Esophagus squamous epithelium (tissue), 4 donors: ENCODE data around the gene SYNPR.

Source experiments
- CTCF ChIP-seq, 6 experiments: fragments of 450-650 bp in 4 of 6; fragments of 200-600 bp in 2 of 6; sonication (generic) in 2 of 6; IDR thresholded peaks; one replicate each; pipeline ENCODE4 v1.5.1; 2016 to 2019; ENCODE audit warnings: antibody characterized with exemption in 6 of 6, mild to moderate bottlenecking in 4 of 6, moderate library complexity in 4 of 6
- POLR2A ChIP-seq, 4 donors: fragments of 450-650 bp; IDR thresholded peaks; one replicate each; pipeline ENCODE4 v1.6.1; 2017; ENCODE audit warnings: antibody characterized with exemption in 4 of 4, mild to moderate bottlenecking in 4 of 4, moderate library complexity in 3 of 4

DNA sequence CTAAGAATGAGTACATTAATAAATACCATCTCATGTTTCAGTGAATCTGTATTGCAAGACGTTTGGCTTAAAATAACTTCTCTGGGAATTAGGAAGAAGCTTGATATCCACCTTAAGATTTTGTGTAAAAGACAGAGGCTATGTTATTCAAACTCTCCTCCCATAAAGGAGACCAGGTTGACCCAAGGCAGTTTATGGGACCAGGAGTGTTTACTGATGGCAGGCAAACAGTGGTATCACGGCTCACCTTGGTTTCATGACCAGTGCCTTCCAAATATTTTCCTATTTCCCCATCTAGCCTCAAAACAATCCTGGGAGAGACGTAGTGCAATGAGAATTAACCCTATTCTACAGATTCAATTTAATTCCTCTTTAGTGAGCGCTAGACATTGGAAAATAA, 284.2 kb downstream of the SYNPR start:
- TF ChIP-seq POLR2A (IDR thresholded peaks at IDR 0.05) (no peak), CTCF (IDR thresholded peaks at IDR 0.05) (no peak)
